HG02642 (cell line): Measurements from ENCODE around the gene KRTAP24-1.

ENCODE experiments used
- ATAC-seq: cut with Tn5 transposase; IDR thresholded peaks from one replicate; pipeline ENCODE4 v1.9.1; 2021; ENCODE audit warnings: mild to moderate bottlenecking; ENCODE audit not compliant: unreplicated experiment, poor library complexity

KRTAP24-1 gene

DNA sequence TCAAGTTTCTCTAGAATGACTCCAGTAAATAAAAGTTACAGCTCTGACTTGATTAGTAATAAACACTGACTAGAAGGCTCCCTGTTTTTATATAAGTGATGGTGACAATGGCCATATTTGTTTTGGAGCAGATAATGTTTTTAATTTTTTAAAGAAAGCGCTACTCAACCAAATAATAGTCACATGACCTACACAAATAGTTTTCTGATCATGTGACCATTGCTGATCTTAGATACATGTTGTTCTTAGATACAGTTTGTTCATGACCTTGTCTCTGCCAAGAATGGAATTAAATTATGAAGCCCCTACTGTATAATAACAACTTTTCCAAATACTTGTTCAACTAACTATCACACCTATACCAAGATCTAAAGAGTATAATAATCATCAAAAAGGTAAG, 44.6 kb downstream of the KRTAP24-1 start:
- ATAC-seq: no peak

DNA sequence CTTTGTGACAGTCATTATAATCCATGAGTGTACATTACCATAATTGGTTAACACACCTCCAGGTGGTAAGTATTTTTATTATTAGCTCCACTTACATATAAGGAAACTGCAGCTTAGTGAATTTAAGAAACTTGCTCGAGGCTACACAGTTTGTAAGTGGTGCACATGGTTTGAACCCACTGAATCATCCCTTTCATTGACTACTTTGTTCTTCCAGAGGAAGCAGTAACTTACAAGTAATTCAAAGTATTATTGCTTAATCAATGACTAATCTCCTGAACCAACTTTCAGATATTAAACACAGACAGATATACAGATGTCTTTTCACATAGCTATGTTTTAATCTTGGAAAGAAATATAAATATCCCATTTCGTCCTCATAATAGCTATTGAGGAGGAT, 48.1 kb downstream of the KRTAP24-1 start:
- ATAC-seq: no peak

DNA sequence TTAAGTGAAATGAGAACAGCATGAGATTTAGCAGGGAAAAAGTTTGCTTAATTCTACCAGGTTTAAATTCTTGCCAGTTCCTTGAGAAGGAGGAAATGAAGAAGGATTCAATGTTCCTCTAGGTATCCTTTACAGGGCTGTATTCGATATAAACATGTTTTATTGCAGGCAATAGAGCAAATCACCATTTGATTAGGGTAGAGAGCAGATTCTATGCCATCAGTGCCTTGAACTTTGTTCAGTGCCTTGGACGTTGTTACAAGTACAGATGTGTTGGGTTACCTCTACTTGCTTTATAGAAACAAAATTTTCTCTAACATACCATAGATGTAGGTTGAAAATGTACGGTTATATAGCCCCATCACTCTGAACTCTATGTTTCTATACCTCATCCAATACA, 48.7 kb downstream of the KRTAP24-1 start:
- ATAC-seq: no peak

DNA sequence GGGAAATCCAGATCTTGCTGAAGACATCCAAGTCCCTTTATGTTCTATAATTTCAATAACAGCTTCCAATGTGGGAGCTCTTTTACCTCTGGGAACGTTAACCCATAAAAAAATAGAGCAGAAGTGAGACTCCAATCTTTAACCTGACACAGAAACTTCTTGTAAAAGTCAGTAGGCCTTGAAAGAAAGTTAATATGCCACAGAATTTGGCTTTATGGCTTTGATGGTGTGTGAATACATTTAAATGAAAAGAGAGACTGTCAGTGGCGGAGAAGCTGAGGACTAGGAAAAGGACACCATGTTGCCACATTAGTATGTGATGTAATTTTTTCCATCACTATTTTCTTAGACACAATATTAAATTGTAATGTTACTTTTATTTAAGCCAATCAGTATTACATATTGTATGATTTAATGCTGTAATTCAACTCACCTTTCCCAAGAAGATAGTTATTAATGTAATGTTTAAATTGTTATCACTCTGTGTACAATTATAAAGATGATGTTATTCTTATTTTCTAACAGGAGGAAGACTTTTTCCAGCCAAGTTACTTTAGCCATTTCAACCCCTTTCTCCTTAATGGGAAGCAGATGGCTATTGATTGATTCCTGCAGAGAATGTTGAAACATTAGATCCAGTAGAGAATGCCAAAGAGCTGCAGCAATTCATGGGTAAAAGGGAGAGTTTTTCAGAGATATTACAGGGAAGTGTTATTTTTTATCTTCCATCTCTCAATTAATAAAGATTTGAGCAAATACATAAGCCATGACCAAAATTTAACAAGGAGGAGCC, 49.3 kb downstream of the KRTAP24-1 start:
- ATAC-seq: no peak

DNA sequence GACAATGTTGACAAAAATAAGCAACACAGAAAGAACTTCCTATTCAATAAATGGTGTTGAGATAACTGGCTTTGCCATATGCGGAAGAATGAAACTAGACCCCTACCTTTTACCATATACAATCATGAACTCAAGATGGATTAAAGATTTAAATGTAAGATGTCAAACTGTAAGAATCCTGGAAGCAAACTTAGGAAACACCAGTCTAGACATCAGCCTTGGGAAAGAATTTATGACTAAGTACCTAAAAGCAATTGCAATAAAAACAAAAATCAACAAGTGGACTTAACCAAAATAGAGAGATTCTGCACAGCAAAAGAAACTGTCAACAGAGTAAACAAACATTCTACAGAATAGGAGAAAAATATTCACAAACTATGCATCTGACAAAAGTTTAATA, 50.7 kb downstream of the KRTAP24-1 start:
- ATAC-seq: no peak
